Prostate gland (tissue), 2 donors: ENCODE results near the gene RINL.

Experiments used
- CTCF ChIP-seq, 4 experiments: fragments of 200-600 bp in 2 of 4; fragments of 450-650 bp in 2 of 4; sonication (generic) in 2 of 4; IDR thresholded peaks; 1 replicate in 3 of 4; 2 replicates in 1 of 4; pipeline ENCODE4 v1.5.1; 2016 to 2019; ENCODE audit warnings: antibody characterized with exemption in 4 of 4, mild to moderate bottlenecking in 2 of 4, moderate library complexity in 2 of 4
- POLR2A ChIP-seq: fragments of 450-650 bp; IDR thresholded peaks from one replicate; pipeline ENCODE4 v1.6.1; 2016; ENCODE audit warnings: antibody characterized with exemption, mild to moderate bottlenecking
- POLR2AphosphoS5 ChIP-seq: sonication (generic); formaldehyde crosslinking; IDR thresholded peaks from one replicate; pipeline ENCODE4 v1.6.1; 2017; ENCODE audit warnings: antibody characterized with exemption

GRCh38 chr19:38868551-38868950, 9.5 kb downstream of the RINL start:
- no peak for TF ChIP-seq CTCF (IDR thresholded peaks at IDR 0.05)
- no peak for TF ChIP-seq POLR2A
- TF ChIP-seq POLR2AphosphoS5, result no peak
